PC-3 (cell line): ENCODE measurements around the gene IFITM2. TPM values are rescaled to one million over a fixed set of nuclear protein-coding genes. Genes with fewer than 3 reads are reported as not detected.

Experiments
- ATAC-seq: fragments of 200-7000 bp; cut with Tn5 transposase; 2 replicates; pipeline ENCODE4 v1.9.1; 2020; ENCODE audit warnings: mild to moderate bottlenecking, moderate library complexity
- BruUV-seq: library from RNA; stranded (reverse); fragments of 400-500 nt; replicated peaks from 2 replicates; lab custom pipeline; 2021; lab: Mats Ljungman, UMichigan
- CTCF ChIA-PET: fragments of 300-600 bp; sonication (Branson Sonifier 250); formaldehyde crosslinking; loops from one replicate; lab custom pipeline; 2022; ENCODE audit warnings: antibody characterized with exemption; lab: Charles Lee
- POLR2A ChIA-PET: fragments of 300-600 bp; sonication (Branson Sonifier 250); formaldehyde crosslinking; loops from one replicate; lab custom pipeline; 2022; ENCODE audit warnings: antibody characterized with exemption; ENCODE audit not compliant: unreplicated experiment; lab: Charles Lee
- DNase-seq: peaks from one replicate; pipeline ENCODE4 v3.0.0-alpha.2; 2015
- H2AFZ ChIP-seq: fragments of 300-600 bp; sonication (generic); 2 replicates; pipeline ENCODE4 v1.6.0; 2016; ENCODE audit warnings: antibody characterized with exemption, low read length
- H3F3A ChIP-seq: fragments of 300-600 bp; sonication (generic); one replicate; pipeline ENCODE4 v1.6.0; 2017; ENCODE audit warnings: antibody characterized with exemption, low read length, control low read depth, mild to moderate bottlenecking; ENCODE audit not compliant: unreplicated experiment
- H3K27ac ChIP-seq: fragments of 300-600 bp; sonication (generic); 2 replicates; pipeline ENCODE4 v1.5.1; 2016; ENCODE audit warnings: mild to moderate bottlenecking, low read length
- H3K27me3 ChIP-seq: fragments of 300-600 bp; sonication (generic); 2 replicates; pipeline ENCODE4 v1.6.1; 2016; ENCODE audit warnings: low read length, mixed read lengths
- H3K36me3 ChIP-seq: fragments of 300-600 bp; sonication (generic); 2 replicates; pipeline ENCODE4 v1.6.1; 2016; ENCODE audit warnings: low read depth, mixed run types, low read length, mixed read lengths
- H3K4me1 ChIP-seq: fragments of 300-600 bp; sonication (generic); 2 replicates; pipeline ENCODE4 v1.5.1; 2016; ENCODE audit warnings: low read length; ENCODE audit not compliant: insufficient read depth
- H3K4me2 ChIP-seq: fragments of 300-600 bp; sonication (generic); 2 replicates; pipeline ENCODE4 v1.6.0; 2016; ENCODE audit warnings: low read length
- H3K4me3 ChIP-seq: fragments of 300-600 bp; sonication (generic); 2 replicates; pipeline ENCODE4 v1.5.1; 2016; ENCODE audit warnings: mild to moderate bottlenecking, low read length, mixed read lengths
- H3K79me2 ChIP-seq: fragments of 300-600 bp; sonication (generic); 2 replicates; pipeline ENCODE4 v1.6.1; 2017; ENCODE audit warnings: low read length, mixed read lengths
- H3K9ac ChIP-seq: fragments of 300-600 bp; sonication (generic); 2 replicates; pipeline ENCODE4 v1.6.0; 2016; ENCODE audit warnings: mild to moderate bottlenecking, low read length
- H3K9me2 ChIP-seq: fragments of 300-600 bp; sonication (generic); replicated peaks from 2 replicates; pipeline ENCODE4 v1.6.1; 2016; ENCODE audit warnings: mixed run types, low read length, mixed read lengths
- H3K9me3 ChIP-seq: fragments of 300-600 bp; sonication (generic); 2 replicates; pipeline ENCODE4 v1.6.1; 2016; ENCODE audit warnings: low read length, mixed read lengths
- H4K20me1 ChIP-seq: fragments of 300-600 bp; sonication (generic); 2 replicates; pipeline ENCODE4 v1.6.1; 2016; ENCODE audit warnings: low read length, mixed read lengths
- EZH2 ChIP-seq: fragments of 300-600 bp; sonication (generic); IDR thresholded peaks from one replicate; pipeline ENCODE4 v1.6.1; 2017; ENCODE audit warnings: antibody characterized with exemption, mild to moderate bottlenecking, low read length; ENCODE audit not compliant: unreplicated experiment
- EZH2phosphoT487 ChIP-seq: fragments of 300-600 bp; sonication (generic); IDR thresholded peaks from 2 replicates; pipeline ENCODE4 v1.6.1; 2018; ENCODE audit warnings: mild to moderate bottlenecking, antibody characterized with exemption, low read length, borderline replicate concordance
- intact Hi-C: fragments of 100-400 bp; cut with micrococcal nuclease; formaldehyde crosslinking; loops from 2 replicates; pipeline ENCODE4 v1.9.0; 2023
- total RNA-seq: library from RNA; depleted of rRNA; stranded (reverse); fragments of >200 nt; gene quantifications from 2 replicates; pipeline ENCODE4 v1.2.3, GENCODE V29; 2014
- TF ChIP-seq, protein P1 (sequence below): fragments of 300-600 bp; sonication (generic); conservative IDR thresholded peaks from 2 replicates; pipeline ENCODE4 v1.5.1; 2017; ENCODE audit warnings: antibody characterized with exemption, low read depth, mild to moderate bottlenecking, low read length

Gene IFITM2
- total RNA-seq, 1 experiment from 2014 or later, result 49.0 TPM

DNA sequence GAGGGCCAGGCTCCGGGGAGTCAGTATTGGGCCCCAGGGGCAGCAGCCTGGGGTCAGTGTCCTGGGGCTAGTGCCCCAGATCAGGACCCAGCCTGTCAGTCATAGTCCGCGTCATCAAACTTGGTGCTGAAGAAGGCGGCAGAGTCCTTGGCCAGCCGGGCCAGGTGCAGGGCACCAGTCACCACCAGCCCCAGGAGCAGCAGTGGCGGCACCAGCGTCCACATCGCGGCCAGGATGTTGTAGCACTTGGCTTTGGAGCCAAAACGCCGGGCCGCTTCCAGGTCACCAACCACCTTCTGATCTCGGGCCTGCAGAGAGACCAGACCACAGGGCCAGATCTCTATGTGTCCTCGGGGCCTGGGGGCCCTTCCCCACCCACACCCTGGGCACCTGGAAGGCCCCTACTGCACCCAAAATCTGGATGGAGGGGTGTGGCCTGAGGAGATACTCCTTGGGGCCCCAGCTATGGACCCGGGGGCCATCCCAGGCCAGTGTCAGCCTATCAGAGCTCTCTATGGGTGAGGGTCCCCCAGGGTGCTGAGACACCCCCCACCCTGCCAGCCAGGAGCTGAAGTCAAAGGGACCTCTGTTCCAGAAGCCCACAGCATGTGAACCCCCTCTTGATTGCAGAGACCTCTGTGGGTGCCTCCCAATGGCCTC lies 9.1 kb upstream of the IFITM2 start:
- intact Hi-C loops, result no loop called here
- no peaks in the 10 kb centered on the region for H3K36me3 ChIP-seq
- no peaks in the 10 kb centered on the region for H3F3A ChIP-seq
- ATAC-seq (no peak), DNase-seq (no peak)
- no peak overlapping the region for H3K9ac ChIP-seq
- TF ChIP-seq, protein P1, sequence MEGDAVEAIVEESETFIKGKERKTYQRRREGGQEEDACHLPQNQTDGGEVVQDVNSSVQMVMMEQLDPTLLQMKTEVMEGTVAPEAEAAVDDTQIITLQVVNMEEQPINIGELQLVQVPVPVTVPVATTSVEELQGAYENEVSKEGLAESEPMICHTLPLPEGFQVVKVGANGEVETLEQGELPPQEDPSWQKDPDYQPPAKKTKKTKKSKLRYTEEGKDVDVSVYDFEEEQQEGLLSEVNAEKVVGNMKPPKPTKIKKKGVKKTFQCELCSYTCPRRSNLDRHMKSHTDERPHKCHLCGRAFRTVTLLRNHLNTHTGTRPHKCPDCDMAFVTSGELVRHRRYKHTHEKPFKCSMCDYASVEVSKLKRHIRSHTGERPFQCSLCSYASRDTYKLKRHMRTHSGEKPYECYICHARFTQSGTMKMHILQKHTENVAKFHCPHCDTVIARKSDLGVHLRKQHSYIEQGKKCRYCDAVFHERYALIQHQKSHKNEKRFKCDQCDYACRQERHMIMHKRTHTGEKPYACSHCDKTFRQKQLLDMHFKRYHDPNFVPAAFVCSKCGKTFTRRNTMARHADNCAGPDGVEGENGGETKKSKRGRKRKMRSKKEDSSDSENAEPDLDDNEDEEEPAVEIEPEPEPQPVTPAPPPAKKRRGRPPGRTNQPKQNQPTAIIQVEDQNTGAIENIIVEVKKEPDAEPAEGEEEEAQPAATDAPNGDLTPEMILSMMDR, result no peak
- no peak for TF ChIP-seq EZH2phosphoT487
- no peak for TF ChIP-seq EZH2
- H3K27me3 ChIP-seq, result no peaks in the 10 kb centered on the region
- BruUV-seq, result no TSS peak
- no peak overlapping the region for H3K4me2 ChIP-seq
- CTCF ChIA-PET, result no interaction called here
- no peaks in the 10 kb centered on the region for H3K9me2 ChIP-seq
- no peaks in the 10 kb centered on the region for H3K9me3 ChIP-seq
- H3K79me2 ChIP-seq, result no peaks in the 10 kb centered on the region
- no peaks in the 10 kb centered on the region for H3K4me1 ChIP-seq
- H3K4me3 ChIP-seq, result no peak overlapping the region
- POLR2A ChIA-PET, result no interaction called here
- H3K27ac ChIP-seq, result no peak overlapping the region
- no peak overlapping the region for H2AFZ ChIP-seq
- no peaks in the 10 kb centered on the region for H4K20me1 ChIP-seq

DNA sequence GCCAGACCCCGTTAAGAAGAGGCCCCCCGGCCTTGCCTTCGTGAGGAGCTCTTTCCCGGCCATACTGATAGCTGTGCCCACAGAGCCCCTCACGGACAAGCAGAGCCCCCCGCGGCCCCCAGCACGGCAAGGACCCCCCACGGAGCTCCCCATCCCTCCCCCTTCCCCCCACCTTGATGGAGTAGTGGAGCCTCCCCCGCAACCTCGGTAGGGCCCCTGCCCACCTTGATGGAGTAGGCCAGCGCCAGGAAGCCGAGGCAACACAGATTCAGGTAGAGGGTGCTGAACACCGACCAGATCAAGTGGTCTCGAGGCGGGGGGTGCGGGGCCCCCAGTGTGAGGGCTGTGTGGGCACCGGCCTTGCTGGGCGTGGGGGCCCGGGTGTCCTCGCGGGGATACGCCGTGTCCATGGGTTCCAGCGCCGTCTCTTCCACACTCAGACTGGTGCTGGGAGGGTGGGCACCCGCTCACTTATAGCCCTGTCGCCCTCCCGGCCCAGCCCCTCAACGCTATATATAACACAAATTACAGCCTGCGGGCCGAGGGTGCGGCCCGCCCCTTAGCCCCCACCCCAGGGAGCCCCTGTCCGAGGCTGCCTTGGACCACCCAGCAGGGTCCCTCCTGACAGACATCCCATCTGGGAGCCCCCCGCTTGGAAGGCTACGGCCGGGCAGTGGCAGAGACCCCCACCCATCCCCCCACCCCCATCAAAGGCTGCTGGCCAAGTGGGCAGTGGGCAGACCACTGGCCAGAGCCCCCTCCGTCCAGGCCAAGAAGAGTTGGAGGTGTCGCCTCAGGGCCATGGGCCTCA lies 8.3 kb upstream of the IFITM2 start, which contains the start of gene IFITM5:
TSS of gene IFITM5 (minus strand) at position 446 of the 811 bp plus-strand sequence. CDS start at position 410, 36 bp downstream.
- no peak within 1 kb of the TSS for H2AFZ ChIP-seq
- ChIA-PET CTCF (no interaction called here), POLR2A (no interaction called here)
- H3K4me3 ChIP-seq, result no peak within 1 kb of the TSS
- no TSS peak for BruUV-seq
- intact Hi-C loops, result no loop called here
- H3K79me2 ChIP-seq, result no peaks in the 10 kb centered on the region
- TF ChIP-seq EZH2phosphoT487, result no peak
- TF ChIP-seq EZH2, result no peak
- TF ChIP-seq, protein P1, result no peak
- no peak within 1 kb of the TSS for H3K9ac ChIP-seq
- H4K20me1 ChIP-seq, result no peaks in the 10 kb centered on the region
- H3K27ac ChIP-seq, result no peak within 1 kb of the TSS
- DNase-seq (no peak), ATAC-seq (no peak)
- no peaks in the 10 kb centered on the region for H3K9me3 ChIP-seq
- H3K27me3 ChIP-seq, result no peaks in the 10 kb centered on the region
- no peaks in the 10 kb centered on the region for H3K9me2 ChIP-seq
- H3K36me3 ChIP-seq, result no peaks in the 10 kb centered on the region
- no peaks in the 10 kb centered on the region for H3F3A ChIP-seq
- H3K4me2 ChIP-seq, result no peak within 1 kb of the TSS
- H3K4me1 ChIP-seq, result no peaks in the 10 kb centered on the region
